ENCODE measurements around the gene CEBPZOS.
"Not testable (repeated sequence)": the region's sequence is repeated elsewhere in the genome, so short reads cannot be mapped to it uniquely, and the experiment has no call there.

CEBPZOS gene

GRCh38 chr2:37190290-37190689 is 6.0 kb upstream of the CEBPZOS start:
- no peak for DNase-seq (ENCODE audit: low spot score)

- DNase-seq (ENCODE audit: low spot score): no peak
Measured at GRCh38 chr2:37191253-37191652, 5.0 kb upstream of the CEBPZOS start.

GRCh38 chr2:37191747-37192146 is 4.5 kb upstream of the CEBPZOS start:
- no peak for DNase-seq (ENCODE audit: low spot score)

- DNase-seq (ENCODE audit: low spot score): no peak
Measured at GRCh38 chr2:37192551-37192950, 3.7 kb upstream of the CEBPZOS start.

- not testable (repeated sequence) for DNase-seq (ENCODE audit: low spot score)
Measured at GRCh38 chr2:37195862-37196319, 405 bp upstream of the CEBPZOS start.

- DNase-seq (ENCODE audit: low spot score): no peak
Measured at GRCh38 chr2:37198681-37199065, 2.4 kb downstream of the CEBPZOS start.

- DNase-seq (ENCODE audit: low spot score): no peak
Measured at GRCh38 chr2:37201208-37201607, 4.9 kb downstream of the CEBPZOS start.

- no peak for DNase-seq (ENCODE audit: low spot score)
Measured at GRCh38 chr2:37201766-37202165, 5.5 kb downstream of the CEBPZOS start.

GRCh38 chr2:37203708-37204107 is 7.4 kb downstream of the CEBPZOS start:
- no peak for DNase-seq (ENCODE audit: low spot score)

- DNase-seq (ENCODE audit: low spot score): not testable (repeated sequence)
Measured at GRCh38 chr2:37205071-37205661, 8.9 kb downstream of the CEBPZOS start.

GRCh38 chr2:37205689-37206341 is 9.5 kb downstream of the CEBPZOS start:
- no peak for DNase-seq (ENCODE audit: low spot score)

GRCh38 chr2:37206760-37207159 is 10.5 kb downstream of the CEBPZOS start:
- not testable (repeated sequence) for DNase-seq (ENCODE audit: low spot score)

- DNase-seq (ENCODE audit: low spot score): no peak
Measured at GRCh38 chr2:37211212-37211611, 14.9 kb downstream of the CEBPZOS start.

- DNase-seq (ENCODE audit: low spot score): no peak
Measured at GRCh38 chr2:37211939-37212338, 15.6 kb downstream of the CEBPZOS start.

- DNase-seq (ENCODE audit: low spot score): no peak
Measured at GRCh38 chr2:37215250-37215649, 19.0 kb downstream of the CEBPZOS start.

GRCh38 chr2:37219046-37219445 is 22.8 kb downstream of the CEBPZOS start:
- DNase-seq (ENCODE audit: low spot score): no peak

- no peak for DNase-seq (ENCODE audit: low spot score)
Measured at GRCh38 chr2:37223131-37223530, 26.8 kb downstream of the CEBPZOS start.

- DNase-seq (ENCODE audit: low spot score): no peak
Measured at GRCh38 chr2:37224063-37224462, 27.8 kb downstream of the CEBPZOS start.

GRCh38 chr2:37225129-37225528 is 28.8 kb downstream of the CEBPZOS start:
- DNase-seq (ENCODE audit: low spot score): not testable (repeated sequence)

GRCh38 chr2:37226863-37227262 is 30.6 kb downstream of the CEBPZOS start:
- no peak for DNase-seq (ENCODE audit: low spot score)

GRCh38 chr2:37228788-37229187 is 32.5 kb downstream of the CEBPZOS start:
- DNase-seq (ENCODE audit: low spot score): no peak

GRCh38 chr2:37230581-37230980 is 34.3 kb downstream of the CEBPZOS start:
- peak; percentile 1 for DNase-seq (ENCODE audit: low spot score)

Data from SK-N-DZ (cell line).